GM19351 (cell line): ENCODE results near the gene TAC3.

Experiments used
- ATAC-seq: cut with Tn5 transposase; IDR thresholded peaks from one replicate; pipeline ENCODE4 v1.9.1; 2021; ENCODE audit warnings: mild to moderate bottlenecking, moderate library complexity; ENCODE audit not compliant: unreplicated experiment

Gene TAC3

DNA sequence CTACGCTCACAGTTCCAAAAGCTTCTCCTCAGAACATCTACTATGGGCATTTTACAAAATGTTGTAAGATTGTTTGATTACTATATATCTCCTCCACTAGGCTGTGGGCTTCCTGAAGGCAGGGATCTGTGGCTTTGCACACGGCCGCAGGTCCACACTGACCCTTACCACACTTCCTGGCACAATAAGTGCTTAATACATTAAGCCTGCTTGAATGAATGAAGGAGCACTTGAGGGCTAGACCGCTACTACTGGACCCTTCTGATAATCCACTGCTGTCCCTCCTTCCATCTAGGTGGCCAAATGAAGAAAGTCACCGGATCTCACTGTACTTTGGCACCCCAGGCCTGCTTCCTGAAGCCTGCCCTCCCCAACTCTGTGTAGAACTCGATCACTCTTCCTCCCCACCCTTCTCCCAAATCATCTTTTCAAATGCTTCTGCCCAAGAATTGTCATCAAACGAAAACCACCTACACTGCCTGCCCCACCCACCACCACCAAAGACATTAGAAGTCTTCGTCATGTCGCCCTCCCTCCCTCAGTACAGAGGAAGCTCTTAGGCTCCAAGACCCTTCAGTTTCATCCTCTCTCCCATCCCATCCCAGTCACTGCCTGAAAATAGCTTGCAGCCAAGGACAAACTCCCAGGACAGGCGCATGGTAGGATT, 9.4 kb downstream of the TAC3 start:
- ATAC-seq, result no peak

DNA sequence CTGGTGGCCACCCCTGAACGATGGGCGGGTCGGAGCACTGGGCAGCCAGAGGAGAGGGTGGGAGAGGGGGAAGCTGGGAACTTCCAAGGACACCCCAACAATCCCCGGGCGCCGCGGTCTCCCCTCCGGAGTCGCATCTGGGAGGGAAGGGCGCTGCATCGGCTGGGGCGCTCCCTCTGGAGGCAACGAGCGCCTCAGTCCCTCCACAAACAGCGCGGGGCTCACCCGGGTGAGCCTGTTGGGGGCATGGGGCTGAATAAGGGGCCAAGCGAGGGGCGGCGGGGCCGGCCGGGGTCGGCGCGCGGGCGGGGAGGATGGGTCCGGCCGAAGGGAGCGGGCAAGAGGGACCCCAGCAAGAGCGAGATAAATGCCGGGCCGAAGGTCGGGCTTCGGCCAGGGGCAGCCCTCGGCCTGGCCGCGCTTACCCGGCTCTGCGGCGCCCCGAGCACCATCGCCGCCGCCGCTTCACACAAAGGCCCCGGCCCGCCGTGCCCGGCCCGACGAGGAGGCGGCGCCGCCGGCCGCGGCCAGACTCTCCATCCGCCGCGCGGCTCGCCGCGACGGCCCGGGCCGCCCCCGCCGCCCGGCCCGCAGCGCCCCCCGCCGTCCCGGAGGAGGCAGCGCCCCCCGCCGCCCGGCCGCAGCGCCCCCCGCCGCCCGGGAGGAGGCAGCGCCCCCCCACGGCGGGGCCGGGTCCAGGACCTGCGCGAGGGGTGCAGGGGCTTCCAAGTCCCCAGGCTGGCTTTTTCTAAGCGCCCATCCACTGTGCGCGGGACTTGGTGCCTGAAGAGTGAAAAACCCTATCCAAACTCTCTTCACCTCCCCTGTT, 10.1 kb downstream of the TAC3 start, which contains the start of gene ZBTB39:
Gene ZBTB39 (minus strand): TSS at position 567 of the 829 bp plus-strand sequence. CDS start 1,629 bp downstream, outside the sequence.
- ATAC-seq, result peak; percentile 72

DNA sequence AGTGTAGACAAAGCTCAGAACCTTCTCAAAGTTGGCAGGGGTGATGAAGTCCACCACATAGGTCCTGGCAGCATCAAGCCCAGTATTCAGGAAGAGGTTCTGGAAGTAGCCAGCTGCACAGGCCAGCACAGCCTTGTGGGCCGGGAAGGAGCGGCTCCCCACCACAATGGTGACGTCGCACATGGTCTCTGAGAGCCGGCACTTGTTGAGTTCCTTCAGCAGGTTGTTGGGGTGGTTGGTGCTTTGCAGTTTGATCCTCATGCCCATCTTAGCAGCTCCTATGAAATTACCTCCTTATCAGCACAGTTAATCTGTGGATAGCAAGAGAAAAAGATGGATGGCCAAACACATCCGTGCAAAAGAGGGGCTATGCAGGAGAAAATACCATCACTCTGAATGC, 11.7 kb downstream of the TAC3 start:
- no peak for ATAC-seq

GRCh38 chr12:57003395-57003794, 12.9 kb downstream of the TAC3 start:
- no peak for ATAC-seq

DNA sequence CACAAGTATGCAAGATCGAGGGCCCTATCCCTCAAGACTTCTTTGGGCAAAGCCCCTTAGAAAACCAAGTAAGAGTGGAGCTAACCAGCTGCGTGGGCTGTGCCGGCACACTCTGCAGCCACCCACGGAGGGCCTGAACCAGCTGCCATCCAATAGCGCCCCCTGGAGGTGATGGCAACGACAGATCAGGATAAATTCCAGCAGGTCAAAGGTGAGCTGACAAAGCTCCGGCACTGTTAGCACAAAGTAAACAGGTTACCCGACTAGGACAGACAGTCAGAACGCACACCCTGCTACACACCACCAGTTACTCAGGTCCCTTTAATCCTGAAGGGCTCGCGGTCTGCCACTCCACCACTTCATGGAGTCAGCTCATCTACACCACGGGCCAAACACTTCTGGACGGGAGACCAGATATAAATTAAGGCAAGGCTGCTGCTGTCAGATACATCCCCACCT, 14.9 kb downstream of the TAC3 start:
- ATAC-seq, result no peak

DNA sequence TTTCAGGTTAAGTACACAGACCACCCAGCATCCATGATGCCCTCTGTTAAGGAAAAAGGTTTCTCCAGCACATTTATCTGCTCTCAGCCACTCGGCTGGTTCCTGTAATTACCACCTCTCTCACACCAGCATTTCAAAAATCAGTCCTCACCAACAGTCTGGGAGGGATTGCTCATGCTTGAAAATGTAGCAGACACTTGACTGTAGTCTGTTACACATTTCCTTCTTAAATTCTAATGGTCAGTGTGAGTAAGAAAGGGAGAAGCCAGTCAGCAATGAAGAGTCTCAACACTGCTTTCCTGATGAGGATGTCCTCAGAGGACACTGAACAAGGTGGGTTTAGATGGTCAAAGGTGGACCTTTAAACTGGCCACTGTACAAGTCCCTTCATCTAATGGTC, 15.9 kb downstream of the TAC3 start:
- no peak for ATAC-seq

GRCh38 chr12:56999456-56999855, 16.9 kb downstream of the TAC3 start:
- ATAC-seq, result no peak

GRCh38 chr12:56998981-56999380, 17.3 kb downstream of the TAC3 start:
- ATAC-seq, result peak; percentile 95

DNA sequence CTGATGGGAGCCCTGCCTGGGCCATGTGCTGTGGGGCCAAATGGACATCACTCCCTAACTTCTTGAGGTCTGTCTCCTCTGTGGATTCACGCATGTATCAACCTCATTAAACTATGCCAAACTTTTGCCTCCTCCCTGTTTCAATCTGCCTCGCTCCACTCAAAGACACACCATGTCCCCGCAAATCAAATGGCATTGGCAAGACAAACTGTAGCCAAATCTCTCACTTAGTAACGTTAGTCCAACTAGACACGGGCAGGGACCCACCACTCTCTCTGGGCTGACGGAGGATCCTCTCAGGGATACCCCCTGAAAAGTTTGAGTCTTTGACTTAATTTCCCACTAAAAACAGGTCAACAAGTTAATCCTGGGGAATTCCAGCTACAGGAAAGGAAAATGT, 18.0 kb downstream of the TAC3 start:
- no peak for ATAC-seq

DNA sequence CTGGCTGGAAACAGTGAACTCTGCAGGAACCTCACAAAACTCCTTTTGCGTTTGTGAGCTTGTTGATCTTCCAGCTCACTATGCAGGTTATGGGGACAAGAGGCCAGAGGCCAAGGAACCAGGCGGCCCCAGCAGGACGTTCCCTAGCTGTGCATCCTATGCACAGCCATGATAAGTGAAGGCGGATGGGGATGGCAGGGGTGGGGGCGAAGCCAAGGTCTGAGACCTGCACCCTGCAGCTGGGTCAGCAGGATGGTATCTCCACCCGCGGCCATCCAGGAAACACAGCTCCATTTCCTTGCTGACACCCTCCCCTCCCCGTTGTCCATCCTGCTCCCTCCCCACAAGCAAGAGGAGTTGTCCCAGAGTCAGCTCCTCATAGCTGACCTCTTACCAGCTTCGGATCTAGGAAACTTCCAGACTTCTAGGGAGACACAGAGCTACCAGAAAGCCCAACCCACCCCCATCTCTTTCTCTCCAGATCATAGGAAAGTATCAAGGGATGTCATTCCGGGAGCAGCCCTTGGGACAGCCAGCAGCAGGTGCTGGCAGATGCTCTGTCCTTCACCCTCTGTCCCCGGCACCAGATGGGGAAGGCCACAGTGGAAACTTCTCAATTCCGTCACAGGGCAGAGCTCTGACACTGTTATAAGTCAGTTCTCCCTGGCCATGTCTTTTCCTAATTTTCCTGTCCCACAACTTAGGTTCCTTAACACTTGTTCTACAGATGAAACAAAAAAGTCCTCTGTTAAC, 19.4 kb downstream of the TAC3 start:
- ATAC-seq, result no peak

- ATAC-seq, result no peak
These were observed 20.3 kb downstream of the TAC3 start for GRCh38 chr12:56995930-56996496.

DNA sequence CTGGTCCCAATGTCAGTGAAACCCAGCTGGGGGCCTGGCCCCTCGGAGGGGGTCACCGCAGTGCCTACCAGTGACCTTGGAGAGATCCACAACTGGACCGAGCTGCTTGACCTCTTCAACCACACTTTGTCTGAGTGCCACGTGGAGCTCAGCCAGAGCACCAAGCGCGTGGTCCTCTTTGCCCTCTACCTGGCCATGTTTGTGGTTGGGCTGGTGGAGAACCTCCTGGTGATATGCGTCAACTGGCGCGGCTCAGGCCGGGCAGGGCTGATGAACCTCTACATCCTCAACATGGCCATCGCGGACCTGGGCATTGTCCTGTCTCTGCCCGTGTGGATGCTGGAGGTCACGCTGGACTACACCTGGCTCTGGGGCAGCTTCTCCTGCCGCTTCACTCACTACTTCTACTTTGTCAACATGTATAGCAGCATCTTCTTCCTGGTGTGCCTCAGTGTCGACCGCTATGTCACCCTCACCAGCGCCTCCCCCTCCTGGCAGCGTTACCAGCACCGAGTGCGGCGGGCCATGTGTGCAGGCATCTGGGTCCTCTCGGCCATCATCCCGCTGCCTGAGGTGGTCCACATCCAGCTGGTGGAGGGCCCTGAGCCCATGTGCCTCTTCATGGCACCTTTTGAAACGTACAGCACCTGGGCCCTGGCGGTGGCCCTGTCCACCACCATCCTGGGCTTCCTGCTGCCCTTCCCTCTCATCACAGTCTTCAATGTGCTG, 21.0 kb downstream of the TAC3 start:
- no peak for ATAC-seq

- no peak for ATAC-seq
These were observed 22.0 kb downstream of the TAC3 start for GRCh38 chr12:56994231-56994746.

DNA sequence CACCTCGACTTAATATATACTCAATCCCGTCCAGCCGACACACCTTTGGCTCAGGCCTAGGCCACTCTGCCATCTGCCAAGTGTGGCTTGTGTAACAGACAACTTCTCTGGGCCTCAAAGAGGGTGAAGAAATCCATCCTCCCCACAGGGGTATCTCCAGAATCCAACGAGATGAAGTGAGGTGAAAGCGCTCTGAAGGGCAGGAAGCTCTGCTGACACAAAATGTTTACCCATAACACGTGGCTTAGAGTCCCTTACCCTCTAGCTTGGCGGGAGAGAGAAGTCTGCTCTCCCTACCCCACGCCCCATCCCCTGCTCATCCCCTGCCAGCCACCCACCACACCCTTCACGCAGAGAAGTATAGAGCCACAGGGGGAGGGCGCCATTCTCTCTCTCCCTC, 23.0 kb downstream of the TAC3 start:
- no peak for ATAC-seq

DNA sequence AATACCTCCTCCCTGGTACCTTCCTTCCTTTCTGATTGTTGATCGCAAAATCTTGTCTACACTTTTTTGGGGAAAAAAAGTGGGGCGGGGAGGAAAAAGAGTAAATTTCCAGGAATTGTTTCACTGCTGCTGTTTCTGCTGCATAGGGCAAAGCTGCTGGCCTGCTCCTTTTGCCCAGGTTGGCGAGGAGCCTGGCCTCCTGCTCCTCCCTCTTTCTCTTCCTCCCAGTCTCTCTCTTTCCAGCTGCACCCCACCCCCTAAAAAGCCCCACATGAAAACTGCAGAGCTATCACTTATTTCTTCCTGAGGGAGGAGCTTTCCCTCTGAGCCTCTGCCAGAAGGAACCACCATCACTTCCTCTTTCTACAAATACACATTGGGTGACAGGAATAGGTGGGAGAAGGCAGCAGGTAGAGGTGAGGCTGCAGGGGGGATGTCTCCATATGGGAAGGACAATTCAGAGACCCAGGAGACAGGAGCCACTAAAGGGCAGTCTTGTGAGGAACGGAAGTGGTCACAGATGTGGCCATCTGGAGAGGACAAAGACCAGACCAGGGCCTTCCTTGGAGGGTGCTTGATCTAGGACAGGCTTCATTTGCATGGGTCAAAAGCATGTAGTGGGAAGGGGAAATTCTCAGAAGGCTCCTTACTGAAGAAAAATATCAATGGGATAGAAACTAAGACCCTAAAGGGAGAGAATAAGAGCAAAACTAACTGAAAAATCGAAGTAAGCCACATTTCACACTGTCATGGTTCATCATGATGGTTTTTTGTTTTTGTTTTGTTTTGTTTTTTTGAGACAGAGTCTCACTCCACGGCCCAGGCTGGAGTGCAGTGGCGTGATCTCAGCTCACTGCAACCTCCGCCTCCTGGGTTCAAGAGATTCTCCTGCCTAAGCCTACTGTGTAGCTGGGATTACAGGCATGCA, 24.7 kb downstream of the TAC3 start:
- no peak for ATAC-seq

- ATAC-seq, result no peak
These were observed 25.5 kb downstream of the TAC3 start for GRCh38 chr12:56990648-56991318.

- no peak for ATAC-seq
These were observed 26.3 kb downstream of the TAC3 start for GRCh38 chr12:56989861-56990610.

DNA sequence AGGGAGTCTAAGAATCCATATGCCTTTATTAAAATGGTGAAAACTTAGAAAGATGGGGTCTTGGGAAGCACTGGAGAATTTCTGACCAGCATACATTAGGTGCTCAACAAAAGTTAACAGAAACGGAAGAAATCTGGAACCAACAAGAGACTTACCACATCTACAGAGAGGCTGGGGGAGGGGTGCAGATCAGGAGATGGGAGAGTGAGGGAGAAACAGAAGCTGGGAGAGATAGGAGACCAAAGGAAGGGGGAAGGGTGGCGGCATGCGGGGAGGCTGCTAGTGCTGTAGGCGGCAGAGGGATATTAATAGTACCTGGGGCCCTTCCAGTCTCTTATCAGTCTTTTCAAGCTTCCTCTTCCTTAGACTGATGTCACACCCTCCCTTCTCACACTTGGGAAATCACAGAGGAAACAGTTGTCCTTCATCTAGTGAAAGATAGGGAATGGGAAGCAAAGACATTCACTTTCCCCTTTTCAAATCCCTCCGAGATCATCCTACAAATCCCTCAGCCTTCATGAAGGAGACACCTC, 28.1 kb downstream of the TAC3 start:
- no peak for ATAC-seq
